ENCODE results near the gene ACBD5. TPM values are rescaled to one million over a fixed set of nuclear protein-coding genes. Genes with fewer than 3 reads are reported as not detected.

ACBD5 gene
- total and polyA plus RNA-seq, 4 donors, result 12.6 to 39.7 (median 17.1) TPM

DNA sequence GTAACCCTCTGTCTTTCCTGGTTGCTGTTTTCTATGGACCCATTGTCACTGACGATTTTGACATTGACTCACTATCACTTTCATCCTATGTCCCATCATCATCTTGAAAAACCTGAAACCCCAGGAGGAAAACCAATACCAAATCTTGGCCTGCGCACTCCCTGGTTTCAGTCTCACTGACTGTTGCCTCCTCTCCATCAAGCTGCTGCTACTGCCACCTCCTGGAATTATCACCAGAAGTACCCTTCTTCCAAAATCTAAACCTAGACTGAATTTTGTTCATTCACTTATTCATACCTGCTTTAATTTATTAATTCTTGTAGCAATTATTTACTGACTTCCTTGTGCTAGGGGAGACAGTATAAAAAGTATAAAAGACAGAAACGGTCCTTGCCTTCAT lies 44.5 kb upstream of the ACBD5 start:
- TF ChIP-seq TAF1 (conservative IDR thresholded peaks at IDR 0.05) (no peak), RAD21 (IDR thresholded peaks at IDR 0.05) (peak; percentile 85 to 88), FOXA2 (IDR thresholded peaks at IDR 0.05) (no peak), SP1 (IDR thresholded peaks at IDR 0.05) (no peak), EGR1 (IDR thresholded peaks at IDR 0.05; ENCODE audit: low read depth in 2 of 2) (no peak)
- TF ChIP-seq, protein P1, sequence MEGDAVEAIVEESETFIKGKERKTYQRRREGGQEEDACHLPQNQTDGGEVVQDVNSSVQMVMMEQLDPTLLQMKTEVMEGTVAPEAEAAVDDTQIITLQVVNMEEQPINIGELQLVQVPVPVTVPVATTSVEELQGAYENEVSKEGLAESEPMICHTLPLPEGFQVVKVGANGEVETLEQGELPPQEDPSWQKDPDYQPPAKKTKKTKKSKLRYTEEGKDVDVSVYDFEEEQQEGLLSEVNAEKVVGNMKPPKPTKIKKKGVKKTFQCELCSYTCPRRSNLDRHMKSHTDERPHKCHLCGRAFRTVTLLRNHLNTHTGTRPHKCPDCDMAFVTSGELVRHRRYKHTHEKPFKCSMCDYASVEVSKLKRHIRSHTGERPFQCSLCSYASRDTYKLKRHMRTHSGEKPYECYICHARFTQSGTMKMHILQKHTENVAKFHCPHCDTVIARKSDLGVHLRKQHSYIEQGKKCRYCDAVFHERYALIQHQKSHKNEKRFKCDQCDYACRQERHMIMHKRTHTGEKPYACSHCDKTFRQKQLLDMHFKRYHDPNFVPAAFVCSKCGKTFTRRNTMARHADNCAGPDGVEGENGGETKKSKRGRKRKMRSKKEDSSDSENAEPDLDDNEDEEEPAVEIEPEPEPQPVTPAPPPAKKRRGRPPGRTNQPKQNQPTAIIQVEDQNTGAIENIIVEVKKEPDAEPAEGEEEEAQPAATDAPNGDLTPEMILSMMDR (IDR thresholded peaks at IDR 0.05; ENCODE audit: low read depth, low read length, missing input control), result peak; percentile 54
- TF ChIP-seq, protein P2, sequence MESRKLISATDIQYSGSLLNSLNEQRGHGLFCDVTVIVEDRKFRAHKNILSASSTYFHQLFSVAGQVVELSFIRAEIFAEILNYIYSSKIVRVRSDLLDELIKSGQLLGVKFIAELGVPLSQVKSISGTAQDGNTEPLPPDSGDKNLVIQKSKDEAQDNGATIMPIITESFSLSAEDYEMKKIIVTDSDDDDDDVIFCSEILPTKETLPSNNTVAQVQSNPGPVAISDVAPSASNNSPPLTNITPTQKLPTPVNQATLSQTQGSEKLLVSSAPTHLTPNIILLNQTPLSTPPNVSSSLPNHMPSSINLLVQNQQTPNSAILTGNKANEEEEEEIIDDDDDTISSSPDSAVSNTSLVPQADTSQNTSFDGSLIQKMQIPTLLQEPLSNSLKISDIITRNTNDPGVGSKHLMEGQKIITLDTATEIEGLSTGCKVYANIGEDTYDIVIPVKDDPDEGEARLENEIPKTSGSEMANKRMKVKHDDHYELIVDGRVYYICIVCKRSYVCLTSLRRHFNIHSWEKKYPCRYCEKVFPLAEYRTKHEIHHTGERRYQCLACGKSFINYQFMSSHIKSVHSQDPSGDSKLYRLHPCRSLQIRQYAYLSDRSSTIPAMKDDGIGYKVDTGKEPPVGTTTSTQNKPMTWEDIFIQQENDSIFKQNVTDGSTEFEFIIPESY (IDR thresholded peaks at IDR 0.05), result no peak
- no peaks in the 10 kb centered on the region for H3K36me3 ChIP-seq (ENCODE audit: control insufficient read depth in 4 of 4, insufficient read depth in 3 of 4, low read depth in 1 of 4, low read length in 3 of 4)
- no peaks in the 10 kb centered on the region for H3K9me3 ChIP-seq (ENCODE audit: control insufficient read depth in 4 of 4, low read length in 3 of 4)
- peaks cover 0 to 3% (median 1%) of the 10 kb centered on the region in 4 donors for H3K4me1 ChIP-seq (ENCODE audit: control insufficient read depth in 4 of 4, insufficient read depth in 4 of 4, low read length in 3 of 4)
- H3K27ac ChIP-seq (ENCODE audit: low read depth in 1 of 2, low read length in 2 of 2), result no peak overlapping the region
- H3K9ac ChIP-seq (ENCODE audit: low read depth in 1 of 2, low read length in 2 of 2), result no peak overlapping the region
- 40% methylated on average over 3 of the region's 3 CpGs for WGBS
- DNase-seq (ENCODE audit: low spot score), result no peak
- no peak overlapping the region for H3K4me3 ChIP-seq (ENCODE audit: low read depth in 1 of 3, low read length in 3 of 3)
- no peaks in the 10 kb centered on the region for H3K27me3 ChIP-seq (ENCODE audit: control insufficient read depth in 4 of 4, insufficient read depth in 4 of 4, low read length in 3 of 4)

DNA sequence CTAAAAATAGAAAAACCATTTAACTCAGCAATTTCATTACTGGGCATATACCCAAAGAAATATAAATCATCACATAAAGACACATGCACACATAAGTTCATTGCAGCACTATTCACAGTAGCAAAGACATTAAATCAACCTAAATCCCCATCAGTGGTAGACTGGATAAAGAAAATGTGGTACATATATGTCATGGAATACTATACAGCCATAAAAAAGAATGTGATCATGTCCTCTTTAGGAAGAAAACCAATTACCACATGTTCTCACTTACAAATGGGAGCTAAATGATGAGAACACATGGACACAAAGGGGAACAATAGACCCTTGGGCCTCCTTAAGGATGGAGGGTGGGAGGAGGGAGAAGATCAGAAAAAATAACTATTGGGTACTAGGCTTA lies 36.0 kb upstream of the ACBD5 start:
- DNase-seq (ENCODE audit: low spot score), result no peak
- Histone ChIP-seq H3K9ac (ENCODE audit: low read depth in 1 of 2, low read length in 2 of 2) (no peak overlapping the region), H3K9me3 (ENCODE audit: control insufficient read depth in 4 of 4, low read length in 3 of 4) (no peaks in the 10 kb centered on the region), H3K4me1 (ENCODE audit: control insufficient read depth in 4 of 4, insufficient read depth in 4 of 4, low read length in 3 of 4) (no peaks in the 10 kb centered on the region), H3K27ac (ENCODE audit: low read depth in 1 of 2, low read length in 2 of 2) (no peak overlapping the region), H3K36me3 (ENCODE audit: control insufficient read depth in 4 of 4, insufficient read depth in 3 of 4, low read depth in 1 of 4, low read length in 3 of 4) (no peaks in the 10 kb centered on the region), H3K4me3 (ENCODE audit: low read depth in 1 of 3, low read length in 3 of 3) (no peak overlapping the region), H3K27me3 (ENCODE audit: control insufficient read depth in 4 of 4, insufficient read depth in 4 of 4, low read length in 3 of 4) (no peaks in the 10 kb centered on the region)
- TF ChIP-seq TAF1 (conservative IDR thresholded peaks at IDR 0.05), result no peak
- TF ChIP-seq RAD21 (IDR thresholded peaks at IDR 0.05), result no peak
- no peak for TF ChIP-seq GABPA (IDR thresholded peaks at IDR 0.05 in 1 of 2, conservative IDR thresholded peaks at IDR 0.05 in 1 of 2)
- TF ChIP-seq FOXA2 (IDR thresholded peaks at IDR 0.05), result no peak
- TF ChIP-seq FOXA1 (IDR thresholded peaks at IDR 0.05), result no peak
- TF ChIP-seq HNF4A (conservative IDR thresholded peaks at IDR 0.05), result no peak
- TF ChIP-seq, protein P1 (IDR thresholded peaks at IDR 0.05; ENCODE audit: low read depth, low read length, missing input control), result no peak
- TF ChIP-seq YY1 (IDR thresholded peaks at IDR 0.05), result no peak
- no peak for TF ChIP-seq JUND (IDR thresholded peaks at IDR 0.05)
- no peak for TF ChIP-seq RXRA (IDR thresholded peaks at IDR 0.05)
- TF ChIP-seq, protein P3, sequence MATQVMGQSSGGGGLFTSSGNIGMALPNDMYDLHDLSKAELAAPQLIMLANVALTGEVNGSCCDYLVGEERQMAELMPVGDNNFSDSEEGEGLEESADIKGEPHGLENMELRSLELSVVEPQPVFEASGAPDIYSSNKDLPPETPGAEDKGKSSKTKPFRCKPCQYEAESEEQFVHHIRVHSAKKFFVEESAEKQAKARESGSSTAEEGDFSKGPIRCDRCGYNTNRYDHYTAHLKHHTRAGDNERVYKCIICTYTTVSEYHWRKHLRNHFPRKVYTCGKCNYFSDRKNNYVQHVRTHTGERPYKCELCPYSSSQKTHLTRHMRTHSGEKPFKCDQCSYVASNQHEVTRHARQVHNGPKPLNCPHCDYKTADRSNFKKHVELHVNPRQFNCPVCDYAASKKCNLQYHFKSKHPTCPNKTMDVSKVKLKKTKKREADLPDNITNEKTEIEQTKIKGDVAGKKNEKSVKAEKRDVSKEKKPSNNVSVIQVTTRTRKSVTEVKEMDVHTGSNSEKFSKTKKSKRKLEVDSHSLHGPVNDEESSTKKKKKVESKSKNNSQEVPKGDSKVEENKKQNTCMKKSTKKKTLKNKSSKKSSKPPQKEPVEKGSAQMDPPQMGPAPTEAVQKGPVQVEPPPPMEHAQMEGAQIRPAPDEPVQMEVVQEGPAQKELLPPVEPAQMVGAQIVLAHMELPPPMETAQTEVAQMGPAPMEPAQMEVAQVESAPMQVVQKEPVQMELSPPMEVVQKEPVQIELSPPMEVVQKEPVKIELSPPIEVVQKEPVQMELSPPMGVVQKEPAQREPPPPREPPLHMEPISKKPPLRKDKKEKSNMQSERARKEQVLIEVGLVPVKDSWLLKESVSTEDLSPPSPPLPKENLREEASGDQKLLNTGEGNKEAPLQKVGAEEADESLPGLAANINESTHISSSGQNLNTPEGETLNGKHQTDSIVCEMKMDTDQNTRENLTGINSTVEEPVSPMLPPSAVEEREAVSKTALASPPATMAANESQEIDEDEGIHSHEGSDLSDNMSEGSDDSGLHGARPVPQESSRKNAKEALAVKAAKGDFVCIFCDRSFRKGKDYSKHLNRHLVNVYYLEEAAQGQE (IDR thresholded peaks at IDR 0.05), result no peak
- TF ChIP-seq EGR1 (IDR thresholded peaks at IDR 0.05; ENCODE audit: low read depth in 2 of 2), result no peak
- TF ChIP-seq SP1 (IDR thresholded peaks at IDR 0.05), result no peak
- TF ChIP-seq, protein P4, sequence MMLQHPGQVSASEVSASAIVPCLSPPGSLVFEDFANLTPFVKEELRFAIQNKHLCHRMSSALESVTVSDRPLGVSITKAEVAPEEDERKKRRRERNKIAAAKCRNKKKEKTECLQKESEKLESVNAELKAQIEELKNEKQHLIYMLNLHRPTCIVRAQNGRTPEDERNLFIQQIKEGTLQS (IDR thresholded peaks at IDR 0.05), result no peak
- TF ChIP-seq, protein P2 (IDR thresholded peaks at IDR 0.05), result no peak
- no peak for TF ChIP-seq NR2F2 (IDR thresholded peaks at IDR 0.05)
- TF ChIP-seq, protein P5, sequence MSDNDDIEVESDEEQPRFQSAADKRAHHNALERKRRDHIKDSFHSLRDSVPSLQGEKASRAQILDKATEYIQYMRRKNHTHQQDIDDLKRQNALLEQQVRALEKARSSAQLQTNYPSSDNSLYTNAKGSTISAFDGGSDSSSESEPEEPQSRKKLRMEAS (IDR thresholded peaks at IDR 0.05), result no peak

Measured in liver (tissue), 9 donors.